ENCODE results near the gene KL.

The KL gene

DNA sequence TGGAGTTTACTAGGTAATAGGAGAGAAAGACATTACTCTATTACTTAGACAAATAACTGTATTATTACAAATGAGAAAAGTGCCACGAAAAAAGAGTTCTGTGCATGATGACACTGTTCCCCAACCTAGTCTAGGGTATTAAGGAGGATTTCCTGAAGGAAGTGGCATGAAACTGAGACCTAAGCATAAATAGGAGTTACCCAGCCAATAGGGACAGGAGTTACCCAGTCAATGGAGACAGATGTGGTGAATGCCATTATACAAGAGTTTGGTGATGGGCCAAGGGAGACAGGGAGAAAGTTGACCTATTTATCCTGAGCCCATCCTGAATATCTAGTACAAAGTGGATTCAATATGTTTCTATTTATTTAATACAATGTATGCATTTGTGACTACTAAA is 65.4 kb downstream of the KL start:
- no peak for DNase-seq (ENCODE audit: low spot score)

GRCh38 chr13:33083054-33083453 is 66.8 kb downstream of the KL start:
- no peak for DNase-seq (ENCODE audit: low spot score)

- no peak for DNase-seq (ENCODE audit: low spot score)
These were observed 70.9 kb downstream of the KL start for GRCh38 chr13:33087091-33087490.

GRCh38 chr13:33087790-33088189 is 71.6 kb downstream of the KL start:
- DNase-seq (ENCODE audit: low spot score), result no peak

GRCh38 chr13:33089311-33089710 is 73.1 kb downstream of the KL start:
- no peak for DNase-seq (ENCODE audit: low spot score)

DNA sequence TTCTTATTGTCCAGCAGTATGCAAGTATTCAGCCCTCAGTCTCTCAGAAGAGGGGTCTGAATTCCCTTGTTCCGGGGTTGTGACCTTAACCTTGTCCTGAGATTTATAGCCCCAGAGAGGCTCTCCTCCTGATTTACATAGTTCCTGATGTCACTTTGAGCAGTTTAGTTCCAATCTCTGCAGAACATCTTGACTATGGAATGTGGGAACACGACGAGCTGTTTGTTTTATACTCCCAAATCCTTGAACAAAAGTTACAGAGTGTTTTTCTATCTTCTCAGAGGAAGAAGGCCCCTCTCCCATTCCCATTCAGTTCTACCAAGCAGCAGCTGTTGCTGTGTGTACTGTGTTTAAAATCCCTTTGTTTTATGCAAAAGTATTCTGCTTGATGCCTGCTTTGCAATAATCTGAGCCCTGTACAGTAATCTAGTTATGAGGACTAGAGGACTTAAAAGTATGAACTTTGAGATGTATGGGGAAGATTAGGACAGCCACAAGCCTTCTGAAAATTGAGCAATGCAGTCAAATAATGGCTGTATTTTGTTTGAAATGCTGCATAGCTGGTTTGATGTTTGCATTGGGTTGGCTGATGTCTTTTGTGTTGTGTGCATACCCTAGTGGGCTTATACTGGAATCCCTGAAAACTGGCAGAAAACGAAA is 74.7 kb downstream of the KL start:
- DNase-seq (ENCODE audit: low spot score), result no peak

GRCh38 chr13:33091415-33091774 is 75.2 kb downstream of the KL start:
- DNase-seq (ENCODE audit: low spot score), result no peak

- DNase-seq (ENCODE audit: low spot score), result no peak
These were observed 76.1 kb downstream of the KL start for GRCh38 chr13:33092073-33092987.

- no peak for DNase-seq (ENCODE audit: low spot score)
These were observed 80.8 kb downstream of the KL start for GRCh38 chr13:33096886-33097605.

GRCh38 chr13:33099860-33100259 is 83.6 kb downstream of the KL start:
- DNase-seq (ENCODE audit: low spot score), result no peak

DNA sequence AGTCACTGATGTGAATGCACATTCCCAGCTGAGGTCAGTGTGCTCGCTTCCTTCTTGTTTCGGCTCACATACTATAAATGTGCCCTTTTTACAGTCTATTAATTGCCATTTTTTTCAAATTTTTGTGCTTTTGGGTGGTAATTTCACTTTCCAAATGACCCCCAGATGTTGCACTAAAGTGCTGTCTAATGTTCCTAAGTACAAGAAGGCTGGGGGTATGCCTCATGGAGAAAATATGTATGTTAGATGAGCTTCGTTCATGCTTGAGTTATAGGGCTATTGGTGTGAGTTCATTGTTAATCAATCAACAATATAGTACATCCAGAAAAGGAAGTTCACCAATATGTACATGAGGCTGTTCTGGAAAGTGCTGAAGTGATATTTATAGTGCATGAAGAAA is 84.7 kb downstream of the KL start:
- DNase-seq (ENCODE audit: low spot score), result no peak

GRCh38 chr13:33101835-33102234 is 85.6 kb downstream of the KL start:
- no peak for DNase-seq (ENCODE audit: low spot score)

DNA sequence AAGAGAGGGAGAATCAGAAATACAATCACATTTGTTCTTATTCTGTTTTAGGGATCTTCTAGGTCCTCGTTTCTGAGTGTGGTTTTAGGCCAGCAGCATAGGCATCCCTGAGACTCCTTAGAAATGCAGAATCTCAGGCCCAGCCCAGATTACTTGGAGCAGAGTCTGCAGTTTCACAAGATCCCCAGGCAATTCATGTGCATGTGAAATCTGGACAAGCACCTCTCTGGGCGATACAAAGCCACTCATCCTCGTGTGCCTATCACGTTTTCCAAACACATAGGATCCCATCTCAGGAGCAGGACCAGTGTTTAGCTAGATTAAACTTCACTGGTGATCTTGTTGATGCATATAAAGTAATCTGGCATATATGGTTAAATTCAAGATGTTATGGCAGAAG is 87.2 kb downstream of the KL start:
- no peak for DNase-seq (ENCODE audit: low spot score)

DNA sequence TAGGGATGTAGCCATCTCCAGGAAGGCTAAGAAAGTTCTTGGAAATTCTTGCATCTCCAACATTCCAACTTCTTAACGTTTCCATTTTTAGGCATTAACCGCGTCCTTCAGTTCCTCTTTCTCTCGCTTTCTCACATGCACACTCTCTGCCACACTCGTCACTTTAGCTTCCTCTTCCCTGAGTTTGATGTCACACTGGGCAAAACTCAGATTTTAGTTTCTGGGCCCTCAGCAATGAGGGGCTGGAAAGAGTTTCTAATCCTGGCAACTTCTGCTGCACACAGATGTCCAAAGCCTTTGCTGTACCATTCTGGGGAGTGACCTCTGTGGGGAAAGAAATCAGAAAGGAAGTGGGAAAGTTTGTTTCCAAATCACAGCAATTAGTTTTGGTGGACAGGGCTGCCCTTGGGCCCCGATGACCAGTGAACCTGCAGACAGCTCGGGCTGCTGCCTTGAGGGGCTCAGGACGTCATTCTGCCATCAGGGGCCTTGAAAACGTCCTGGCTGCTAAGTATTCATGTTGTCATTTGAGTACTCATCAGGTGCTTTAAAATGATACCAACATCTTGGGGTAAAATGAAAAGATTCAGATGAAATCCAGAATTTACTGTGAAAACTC is 89.3 kb downstream of the KL start:
- DNase-seq (ENCODE audit: low spot score), result no peak

GRCh38 chr13:33106656-33107360 is 90.6 kb downstream of the KL start:
- DNase-seq (ENCODE audit: low spot score), result no peak

DNA sequence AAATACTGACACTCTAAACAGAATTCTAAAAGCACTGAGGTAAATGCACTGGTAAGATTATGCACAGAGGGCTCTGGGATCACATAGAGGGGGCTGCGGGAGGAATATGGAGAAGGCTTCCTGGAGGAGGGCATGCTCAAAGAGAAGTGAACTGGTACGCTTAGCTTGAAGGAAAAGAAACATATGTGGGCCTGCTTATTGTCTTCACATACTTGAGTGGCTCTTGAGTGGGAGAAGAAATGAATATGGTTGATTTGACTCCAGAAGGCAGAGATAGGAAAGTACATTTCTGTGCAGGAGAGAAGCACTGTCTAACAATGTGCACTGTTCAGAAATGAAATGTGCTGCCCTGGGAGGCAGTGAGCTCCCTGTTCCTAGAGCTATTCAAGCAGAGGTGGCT is 91.1 kb downstream of the KL start:
- no peak for DNase-seq (ENCODE audit: low spot score)

DNA sequence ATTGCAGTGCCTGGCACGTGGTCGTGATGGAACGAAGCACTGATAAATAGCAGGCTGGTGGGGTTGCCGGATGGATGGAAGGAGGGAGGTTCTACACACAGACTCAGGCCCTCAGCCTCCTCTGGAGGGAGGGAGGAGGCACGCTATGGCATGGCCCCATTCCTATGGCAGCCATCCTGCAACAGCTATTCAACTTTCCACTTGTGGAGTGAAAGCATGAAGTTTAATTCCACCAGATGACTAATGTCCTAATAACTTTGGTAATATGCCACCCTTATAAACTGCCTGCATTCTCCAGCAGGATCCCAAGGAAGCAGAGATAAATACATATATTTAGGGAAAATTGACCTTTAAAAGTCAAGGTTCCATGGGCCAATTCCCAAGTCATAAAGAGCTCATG is 92.4 kb downstream of the KL start:
- DNase-seq (ENCODE audit: low spot score), result no peak

DNA sequence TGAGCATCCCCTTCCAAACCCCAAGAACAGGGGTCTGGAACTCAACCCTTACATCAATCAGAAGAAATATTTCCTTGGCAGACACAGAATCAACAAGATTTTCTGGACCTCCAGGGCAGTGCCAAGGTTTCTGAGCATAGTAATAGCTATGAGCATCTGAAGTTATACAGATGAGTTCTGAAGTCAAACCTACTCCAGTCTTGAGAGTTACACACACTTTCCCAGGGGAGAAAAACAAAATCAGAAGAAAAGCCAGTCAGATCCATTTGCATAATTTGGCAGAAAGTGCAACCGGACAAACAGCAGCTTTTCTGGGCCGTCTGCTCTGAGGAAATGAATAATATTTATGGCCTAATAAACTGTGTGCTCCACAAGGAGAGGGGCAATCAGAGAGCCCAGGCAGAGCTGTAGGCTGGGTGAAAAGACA is 93.1 kb downstream of the KL start:
- no peak for DNase-seq (ENCODE audit: low spot score)

DNA sequence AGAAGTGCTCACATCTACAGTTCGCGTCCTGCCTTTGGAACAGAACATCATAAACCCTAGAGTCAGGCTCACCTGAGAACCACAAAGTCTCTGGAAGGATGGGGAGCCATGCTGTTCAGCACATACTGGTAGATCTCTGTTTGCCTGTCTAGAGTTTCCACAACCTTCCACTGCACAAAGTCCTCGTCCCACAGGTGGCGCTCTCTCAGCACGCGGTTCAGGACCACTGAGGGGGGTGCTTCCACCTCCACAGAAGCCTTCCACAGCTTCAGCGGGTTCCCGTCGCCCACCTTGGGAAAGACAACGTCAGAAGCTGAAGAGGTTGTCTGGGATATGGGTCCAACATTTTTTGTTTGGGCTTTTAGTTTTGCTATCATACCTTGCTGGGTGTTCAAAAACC is 93.6 kb downstream of the KL start:
- DNase-seq (ENCODE audit: low spot score), result no peak

DNA sequence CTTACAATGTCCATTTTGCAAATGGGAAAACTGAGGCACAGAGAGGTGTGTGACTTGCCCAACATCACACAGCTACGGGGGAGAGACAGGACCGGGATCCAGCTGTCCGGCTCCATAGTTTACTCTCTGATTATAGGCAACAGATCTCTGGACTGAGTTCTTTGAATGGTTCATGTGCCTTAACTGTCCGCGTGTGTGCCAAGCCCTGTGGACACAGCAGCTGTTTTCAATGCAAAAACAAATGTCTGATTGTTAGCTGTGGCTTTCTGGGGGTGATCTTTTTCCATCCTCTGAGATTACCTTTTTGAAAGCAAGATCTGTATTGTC is 94.1 kb downstream of the KL start:
- no peak for DNase-seq (ENCODE audit: low spot score)

DNA sequence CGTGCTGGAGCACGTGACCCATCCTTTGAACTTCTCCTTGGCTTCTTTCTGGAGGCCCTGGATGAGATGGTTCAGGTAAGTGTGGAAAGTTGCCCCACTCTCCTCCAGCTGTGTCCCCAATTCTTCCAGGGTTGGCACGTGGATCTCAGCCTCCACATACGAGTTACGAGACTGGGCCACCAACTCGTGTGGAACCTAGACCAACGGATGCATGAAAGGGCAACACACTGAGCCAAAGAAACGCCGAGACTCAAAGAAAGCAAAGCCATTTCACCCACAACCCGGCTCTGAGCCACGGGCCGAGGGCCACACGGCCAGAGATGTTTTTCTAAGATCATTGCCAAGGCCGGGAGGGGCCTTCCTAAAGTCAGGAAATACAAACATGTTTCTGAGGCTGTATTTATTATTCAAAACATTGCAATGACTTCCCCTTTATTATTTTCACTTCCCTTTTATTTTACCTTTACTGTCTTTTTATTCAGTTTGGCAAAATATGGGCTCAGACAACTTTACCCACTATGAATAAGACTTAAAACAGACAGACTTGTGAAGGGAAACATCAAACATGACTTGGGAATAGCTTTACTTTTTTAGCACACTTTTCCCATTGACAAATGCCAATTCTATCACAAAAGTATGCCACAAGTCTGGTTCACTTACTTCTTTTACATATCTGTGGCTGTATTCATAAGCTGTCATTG is 94.6 kb downstream of the KL start:
- DNase-seq (ENCODE audit: low spot score), result no peak
